Gastrocnemius medialis (tissue), 4 donors: Measurements from ENCODE around the gene DHX8.

Experiments
- POLR2A ChIP-seq, 2 donors: fragments of 450-650 bp; IDR thresholded peaks; one replicate each; pipeline ENCODE4 v1.6.1; 2017; ENCODE audit warnings: antibody characterized with exemption in 2 of 2, mild to moderate bottlenecking in 2 of 2, moderate library complexity in 2 of 2
- TF ChIP-seq, protein P1 (sequence below), 5 experiments: fragments of 450-650 bp in 3 of 5; fragments of 200-600 bp in 2 of 5; sonication (generic) in 2 of 5; IDR thresholded peaks in 4 of 5; conservative IDR thresholded peaks in 1 of 5; 1 replicate in 4 of 5; 2 replicates in 1 of 5; pipeline ENCODE4 v1.5.1; 2016 to 2019; ENCODE audit warnings: antibody characterized with exemption in 5 of 5, mild to moderate bottlenecking in 3 of 5, moderate library complexity in 3 of 5

- TF ChIP-seq, protein P1, sequence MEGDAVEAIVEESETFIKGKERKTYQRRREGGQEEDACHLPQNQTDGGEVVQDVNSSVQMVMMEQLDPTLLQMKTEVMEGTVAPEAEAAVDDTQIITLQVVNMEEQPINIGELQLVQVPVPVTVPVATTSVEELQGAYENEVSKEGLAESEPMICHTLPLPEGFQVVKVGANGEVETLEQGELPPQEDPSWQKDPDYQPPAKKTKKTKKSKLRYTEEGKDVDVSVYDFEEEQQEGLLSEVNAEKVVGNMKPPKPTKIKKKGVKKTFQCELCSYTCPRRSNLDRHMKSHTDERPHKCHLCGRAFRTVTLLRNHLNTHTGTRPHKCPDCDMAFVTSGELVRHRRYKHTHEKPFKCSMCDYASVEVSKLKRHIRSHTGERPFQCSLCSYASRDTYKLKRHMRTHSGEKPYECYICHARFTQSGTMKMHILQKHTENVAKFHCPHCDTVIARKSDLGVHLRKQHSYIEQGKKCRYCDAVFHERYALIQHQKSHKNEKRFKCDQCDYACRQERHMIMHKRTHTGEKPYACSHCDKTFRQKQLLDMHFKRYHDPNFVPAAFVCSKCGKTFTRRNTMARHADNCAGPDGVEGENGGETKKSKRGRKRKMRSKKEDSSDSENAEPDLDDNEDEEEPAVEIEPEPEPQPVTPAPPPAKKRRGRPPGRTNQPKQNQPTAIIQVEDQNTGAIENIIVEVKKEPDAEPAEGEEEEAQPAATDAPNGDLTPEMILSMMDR (IDR thresholded peaks at IDR 0.05 in 4 of 5, conservative IDR thresholded peaks at IDR 0.05 in 1 of 5) = no peak
- no peak for TF ChIP-seq POLR2A (IDR thresholded peaks at IDR 0.05)
These were observed 33.4 kb downstream of the DHX8 start for GRCh38 chr17:43517161-43517560.
